ENCODE measurements around the gene CARM1.
"Not testable (repeated sequence)": the region's sequence is repeated elsewhere in the genome, so short reads cannot be mapped to it uniquely, and the experiment has no call there.

The CARM1 gene

DNA sequence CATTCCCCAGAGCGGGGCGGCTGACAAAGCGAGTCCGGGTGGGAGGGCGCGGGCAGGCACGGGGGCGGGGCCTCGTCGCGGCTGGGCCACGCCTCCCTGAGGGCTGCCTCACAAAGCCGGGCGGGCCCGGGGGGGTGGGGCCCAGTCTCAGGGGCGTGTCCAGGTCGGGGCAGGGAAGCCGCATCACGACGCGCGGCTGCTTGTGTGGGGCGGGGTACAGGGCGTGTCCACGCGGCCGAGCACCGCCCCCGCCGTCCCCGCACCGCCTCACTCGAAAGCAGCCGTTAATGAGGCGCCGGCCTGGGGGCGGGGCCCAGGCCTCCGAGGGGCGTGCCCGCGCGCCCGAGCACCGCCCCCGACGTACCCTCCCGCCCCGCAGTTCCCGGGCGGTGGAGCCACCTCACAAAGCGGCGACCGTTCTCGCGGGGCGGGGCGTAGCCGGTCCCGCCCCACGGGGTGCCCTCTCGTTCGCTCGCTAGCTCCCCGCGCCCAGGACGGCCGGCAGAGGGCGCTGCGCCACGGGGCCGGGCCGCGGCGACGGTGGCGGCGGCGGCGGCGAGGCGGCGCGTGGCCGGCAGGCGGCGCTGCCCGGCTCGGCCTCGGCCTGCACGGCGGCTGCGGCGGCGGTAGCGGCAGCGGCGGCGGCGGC lies at the start of gene CARM1:
CARM1 (plus strand) TSS at position 599 of the 649 bp plus-strand sequence. CDS start 150 bp downstream, outside the sequence.
- DNase-seq: peak; percentile 97 to 100 (median 99)
- intact Hi-C loops (cut with DNase I): loop anchor here (10.0 kb wide), 1 partner anchor 54 kb away; the partner anchor contains the start of genes TIMM29 and YIPF2

GRCh38 chr19:10823690-10824089 lies 47.7 kb upstream of the CARM1 start:
- DNase-seq: no peak
- intact Hi-C loops (cut with DNase I): no loop called here

DNA sequence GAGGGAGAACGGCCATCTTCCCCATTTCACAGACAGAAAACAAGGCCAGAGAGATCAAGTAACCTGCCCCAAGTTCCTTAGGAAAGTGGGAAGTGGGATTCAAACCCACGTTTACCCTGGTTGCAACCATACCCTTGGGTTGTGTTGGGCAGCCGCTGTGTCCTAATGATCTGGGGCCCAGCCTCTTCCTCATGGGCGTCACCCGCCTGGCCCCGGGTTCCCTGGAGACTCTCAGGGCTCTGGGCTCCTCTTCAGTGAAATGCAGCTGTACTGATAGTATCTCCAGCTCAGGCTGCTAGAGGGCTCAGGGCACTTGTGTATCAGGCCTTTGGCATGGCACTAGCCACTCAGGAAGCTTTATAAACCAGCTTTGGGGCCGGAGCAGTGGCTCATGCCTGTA lies 45.1 kb upstream of the CARM1 start:
- DNase-seq: no peak
- intact Hi-C loops (cut with DNase I): no loop called here

DNA sequence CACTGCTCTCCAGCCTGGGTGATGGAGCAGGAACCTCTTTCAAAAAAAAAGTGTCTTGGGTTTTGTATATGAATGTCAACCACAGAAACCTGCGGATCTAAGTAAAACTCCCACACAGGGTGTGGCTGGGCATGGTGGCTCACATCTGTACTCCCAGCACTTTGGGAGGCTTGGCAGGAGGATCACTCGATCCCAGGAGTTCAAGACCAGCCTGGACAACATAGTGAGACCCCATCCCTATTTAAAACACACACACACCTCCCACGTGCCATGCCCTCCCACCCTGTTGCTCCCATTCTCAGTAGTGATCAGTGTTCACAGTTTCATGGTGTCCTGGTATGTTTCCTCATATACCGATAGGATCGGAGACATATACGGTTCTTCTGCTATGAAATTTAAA lies 44.5 kb upstream of the CARM1 start:
- DNase-seq: peak in 1 of 42 donors; percentile 9
- intact Hi-C loops (cut with DNase I): no loop called here

DNA sequence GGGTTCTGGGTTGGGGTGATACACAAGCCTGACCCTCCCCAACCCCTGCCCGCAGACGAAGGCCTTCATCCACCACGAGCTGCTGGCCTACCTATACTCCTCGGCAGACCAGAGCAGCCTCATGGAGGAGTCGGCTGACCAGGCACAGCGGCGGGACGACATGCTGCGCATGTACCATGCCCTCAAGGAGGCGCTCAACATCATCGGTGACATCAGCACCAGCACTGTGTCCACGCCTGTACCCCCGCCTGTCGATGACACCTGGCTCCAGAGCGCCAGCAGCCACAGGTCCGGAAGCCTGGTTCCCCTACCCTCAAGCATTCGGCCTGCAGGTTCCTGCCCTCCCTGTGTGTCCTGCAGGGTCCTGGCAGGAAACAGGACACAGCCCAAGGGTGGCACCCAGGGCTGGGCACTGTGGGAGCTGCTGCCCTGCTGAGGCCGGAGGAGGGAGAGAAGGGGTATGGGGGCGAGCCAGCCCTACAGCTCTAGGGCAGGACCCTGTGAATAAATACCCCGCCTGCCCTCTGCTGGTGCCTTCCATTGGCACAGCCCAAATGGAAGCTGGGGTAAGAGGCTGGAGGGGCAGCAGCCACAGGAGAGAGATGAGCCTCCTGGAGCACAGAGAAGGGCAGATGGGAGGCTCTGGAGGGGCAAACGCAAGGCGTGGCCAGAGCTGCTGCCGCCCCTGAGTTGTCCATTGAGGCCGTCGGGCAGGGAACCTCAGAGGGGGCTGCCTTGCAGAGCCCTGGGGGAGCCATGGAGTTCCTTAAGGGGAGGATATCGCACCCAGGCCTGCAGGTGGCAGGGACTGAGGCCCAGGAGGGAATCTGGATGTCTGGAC lies 42.2 kb upstream of the CARM1 start:
- DNase-seq: peak in 2 of 42 donors; percentile 6 to 42
- intact Hi-C loops (cut with DNase I): no loop called here

GRCh38 chr19:10829967-10830366 lies 41.4 kb upstream of the CARM1 start:
- DNase-seq: no peak
- intact Hi-C loops (cut with DNase I): loop anchor here (10.0 kb wide), 1 partner anchor 115 kb away; the partner anchor contains the start of gene DNM2

DNA sequence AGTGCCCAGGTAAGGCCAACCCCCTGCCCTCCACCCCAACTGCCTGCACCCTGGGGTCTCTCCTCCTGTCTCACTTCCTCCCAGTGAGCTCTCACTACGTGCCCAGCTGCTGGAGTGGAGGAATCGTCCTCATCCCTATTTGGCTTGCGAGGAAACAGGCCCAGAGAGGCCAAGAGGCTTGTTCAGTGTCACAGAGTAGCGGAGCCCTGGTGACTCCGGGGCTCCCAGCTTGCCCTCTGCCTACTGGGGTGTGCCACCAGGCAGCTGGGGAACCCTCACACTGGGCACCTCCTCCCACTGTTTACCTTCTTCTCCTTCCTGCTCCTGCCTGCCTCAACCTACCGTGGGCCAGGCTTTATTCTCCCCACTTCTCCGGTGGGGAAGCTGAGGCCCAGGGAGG lies 41.0 kb upstream of the CARM1 start:
- intact Hi-C loops (cut with DNase I): loop anchor here (10.0 kb wide), 1 partner anchor 116 kb away; the partner anchor contains the start of gene DNM2
- DNase-seq: no peak

DNA sequence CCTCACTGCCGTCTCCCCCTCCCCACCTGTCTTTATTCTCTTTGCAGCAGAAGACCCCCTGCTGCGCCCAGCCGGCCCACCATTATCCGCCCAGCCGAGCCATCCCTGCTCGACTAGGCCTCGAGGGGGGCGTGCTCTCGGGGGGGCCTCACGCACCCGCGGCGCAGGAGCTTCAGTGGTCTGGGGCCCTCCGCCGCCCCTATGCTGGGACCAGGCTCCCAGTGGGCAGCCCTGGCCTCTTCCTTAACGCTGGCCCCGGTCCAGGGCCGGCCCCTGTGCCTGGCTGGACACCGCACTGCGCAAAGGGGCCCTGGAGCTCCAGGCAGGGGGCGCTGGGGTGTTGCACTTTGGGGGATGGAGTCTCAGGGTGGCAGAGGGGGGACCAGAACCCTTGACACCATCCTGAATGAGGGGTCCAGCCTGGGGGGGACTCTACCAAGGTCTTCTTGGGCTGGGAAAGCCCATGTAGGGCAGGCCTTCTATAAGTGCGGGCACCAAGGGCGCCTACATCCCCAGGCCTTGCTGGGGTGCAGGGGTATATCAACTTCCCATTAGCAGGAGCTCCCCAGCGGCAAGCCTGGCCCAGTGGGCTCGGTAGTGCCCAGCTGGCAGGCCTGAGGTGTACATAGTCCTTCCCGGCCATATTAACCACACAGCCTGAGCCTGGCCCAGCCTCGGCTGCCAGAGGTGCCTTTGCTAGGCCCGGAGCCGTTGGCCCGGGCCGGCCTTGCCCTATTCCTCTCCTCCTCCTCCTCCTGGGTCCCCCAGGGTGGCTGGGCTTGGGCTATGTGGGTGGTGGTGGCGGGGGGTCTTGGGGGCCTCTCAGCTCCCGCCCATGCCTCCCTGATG lies 40.2 kb upstream of the CARM1 start:
- intact Hi-C loops (cut with DNase I): loop anchor here (10.0 kb wide), 1 partner anchor 116 kb away; the partner anchor contains the start of gene DNM2
- DNase-seq: no peak

GRCh38 chr19:10831987-10832938 lies 39.1 kb upstream of the CARM1 start:
- intact Hi-C loops (cut with DNase I): loop anchor here (10.0 kb wide), 1 partner anchor 117 kb away; the partner anchor contains the start of gene DNM2
- peak in 2 of 42 donors; percentile 12 to 35 for DNase-seq

- intact Hi-C loops (cut with DNase I): loop anchor here (10.0 kb wide), 1 partner anchor 118 kb away; the partner anchor contains the start of gene DNM2
- peak in 1 of 42 donors; percentile 15 for DNase-seq
These were observed 38.4 kb upstream of the CARM1 start for GRCh38 chr19:10832939-10833296.

DNA sequence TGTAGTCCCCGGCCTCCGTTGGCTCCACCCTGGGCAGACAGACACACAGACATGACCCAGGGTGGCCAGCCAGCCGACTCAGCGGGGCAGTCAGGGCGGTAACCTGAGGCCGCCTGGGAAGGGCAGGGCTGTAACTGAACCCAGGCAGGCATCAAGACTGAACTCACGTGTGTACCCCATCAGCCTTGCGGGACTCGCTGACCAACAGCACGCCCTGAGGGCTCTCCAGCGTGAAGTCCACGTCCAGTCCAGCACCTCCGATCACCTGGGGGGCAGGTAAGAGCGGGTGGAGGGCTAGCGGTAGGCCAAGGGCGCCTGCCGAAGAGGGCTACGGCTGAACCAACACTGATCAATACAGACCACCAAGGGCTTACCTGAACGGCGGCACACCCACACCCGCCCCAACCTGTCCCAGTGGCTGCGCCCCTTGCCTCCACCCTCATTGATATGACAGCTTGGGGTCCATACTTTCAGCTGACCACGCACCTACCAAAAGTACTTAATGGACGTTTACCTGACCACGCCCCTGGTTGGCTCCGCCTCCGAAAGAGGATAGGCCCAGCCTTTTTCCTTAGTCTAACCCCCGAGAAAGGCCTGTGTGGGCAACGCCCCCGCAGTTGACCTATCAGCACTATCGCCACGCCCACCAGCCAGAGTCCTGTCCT lies 36.1 kb upstream of the CARM1 start:
- intact Hi-C loops (cut with DNase I): loop anchor here (10.0 kb wide), 1 partner anchor 120 kb away; the partner anchor contains the start of gene DNM2
- peak in 11 of 42 donors; percentile 9 to 40 (median 27) for DNase-seq

- DNase-seq: peak; percentile 94 to 100 (median 99)
- intact Hi-C loops (cut with DNase I): loop anchor here (10.0 kb wide), 1 partner anchor 121 kb away; the partner anchor contains the start of gene DNM2
These were observed 35.4 kb upstream of the CARM1 start, which contains the start of gene TMED1 for GRCh38 chr19:10835754-10836478. Gene TMED1, minus strand, starts transcription at chr19:10836212. Its CDS starts 21 bp downstream, at chr19:10836191.

- peak in 40 of 42 donors; percentile 75 to 94 (median 86) for DNase-seq
- intact Hi-C loops (cut with DNase I): loop anchor here (10.0 kb wide), 1 partner anchor 122 kb away; the partner anchor contains the start of gene DNM2
These were observed 34.6 kb upstream of the CARM1 start for GRCh38 chr19:10836479-10837330.

GRCh38 chr19:10837649-10838048 lies 33.7 kb upstream of the CARM1 start:
- not testable (repeated sequence) for DNase-seq
- intact Hi-C loops (cut with DNase I): loop anchor here (10.0 kb wide), 1 partner anchor 123 kb away; the partner anchor contains the start of gene DNM2

DNA sequence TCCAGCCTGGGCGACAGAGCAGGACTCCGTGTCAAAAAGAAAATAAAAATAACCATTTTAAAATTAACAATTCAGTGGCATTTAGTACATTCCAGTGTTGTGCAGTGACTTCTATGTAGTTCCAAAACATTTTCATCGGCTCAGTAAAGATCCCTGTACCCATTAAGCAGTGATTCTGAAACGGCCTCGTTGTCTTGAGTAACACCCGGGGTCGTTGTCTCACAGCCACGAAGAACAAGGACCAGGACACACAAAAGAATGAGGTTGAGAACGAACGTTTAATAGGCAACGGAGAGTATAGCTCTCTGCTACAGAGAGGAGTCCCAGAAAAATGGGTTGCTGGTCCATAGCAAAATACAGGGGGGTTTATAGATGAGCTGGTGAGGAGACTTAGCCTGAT lies 33.0 kb upstream of the CARM1 start:
- DNase-seq: no peak
- intact Hi-C loops (cut with DNase I): loop anchor here (10.0 kb wide), 1 partner anchor 124 kb away; the partner anchor contains the start of gene DNM2
